Naive B cell (primary cell): ENCODE results near the gene TREML1. TPM values are rescaled to one million over a fixed set of nuclear protein-coding genes. Genes with fewer than 3 reads are reported as not detected.
"Not testable (repeated sequence)": the region's sequence is repeated elsewhere in the genome, so short reads cannot be mapped to it uniquely, and the experiment has no call there.

Experiments
- ATAC-seq, 2 donors: fragments of 150-1000 bp; cut with Tn5 transposase; 2 replicates each; pipeline ENCODE4 v1.10.0; 2021; ENCODE audit warnings: low read depth in 2 of 2, mild to moderate bottlenecking in 2 of 2, moderate library complexity in 2 of 2
- DNase-seq: peaks from one replicate; pipeline ENCODE4 v3.0.0; 2022
- H3K27ac Mint-ChIP-seq, 6 donors: one replicate each; pipeline ENCODE4 v1.8.0; 2020 to 2022; ENCODE audit warnings: mild to moderate bottlenecking in 6 of 6, mixed read lengths in 6 of 6, moderate library complexity in 5 of 6, inconsistent platforms in 2 of 6
- H3K27me3 Mint-ChIP-seq, 3 donors: one replicate each; pipeline ENCODE4 v1.8.0; 2021 to 2022; ENCODE audit warnings: mixed read lengths in 3 of 3, mild to moderate bottlenecking in 1 of 3
- H3K36me3 Mint-ChIP-seq, 2 donors: one replicate each; pipeline ENCODE4 v1.8.0; 2020 to 2022; ENCODE audit warnings: mixed read lengths in 2 of 2, inconsistent platforms in 1 of 2, mild to moderate bottlenecking in 1 of 2
- H3K4me1 Mint-ChIP-seq, 3 donors: one replicate each; pipeline ENCODE4 v1.8.0; 2020 to 2022; ENCODE audit warnings: mixed read lengths in 3 of 3, inconsistent platforms in 1 of 3, mild to moderate bottlenecking in 1 of 3, moderate library complexity in 1 of 3
- H3K4me3 Mint-ChIP-seq, 8 donors: one replicate each; pipeline ENCODE4 v1.8.0; 2020 to 2022; ENCODE audit warnings: mild to moderate bottlenecking in 8 of 8, mixed read lengths in 8 of 8, moderate library complexity in 8 of 8, inconsistent platforms in 2 of 8
- H3K9me3 Mint-ChIP-seq, 7 donors: one replicate each; pipeline ENCODE4 v1.8.0; 2020 to 2022; ENCODE audit warnings: mixed read lengths in 7 of 7, mild to moderate bottlenecking in 5 of 7, inconsistent platforms in 2 of 7, moderate library complexity in 1 of 7
- polyA plus RNA-seq, 6 donors: library from polyadenylated mRNA; unstranded; fragments of 300-500 nt; fragmentation: Illumina TruSeq; gene quantifications; one replicate each; pipeline ENCODE4 v1.2.3, GENCODE V29; 2021; ENCODE audit warnings: low read depth in 6 of 6

TREML1 gene
- polyA plus RNA-seq, 6 donors from 2014 or later, result 1.6 to 7.5 (median 5.4) TPM; not detected in 1

GRCh38 chr6:41115027-41115426 lies 39.1 kb downstream of the TREML1 start:
- H3K36me3 Mint-ChIP-seq, H3K4me1 Mint-ChIP-seq, ATAC-seq, H3K9me3 Mint-ChIP-seq, H3K27ac Mint-ChIP-seq, H3K4me3 Mint-ChIP-seq, H3K27me3 Mint-ChIP-seq, DNase-seq: not testable (repeated sequence)

GRCh38 chr6:41111017-41111416 lies 43.1 kb downstream of the TREML1 start:
- no peak for ATAC-seq
- H3K36me3 Mint-ChIP-seq, result peaks cover 0 to 10% of the 10 kb centered on the region in 2 donors

GRCh38 chr6:41103847-41104246 lies 50.3 kb downstream of the TREML1 start:
- Mint-ChIP-seq H3K36me3 (peaks cover 7 to 14% of the 10 kb centered on the region in 2 donors), H3K9me3 (no peaks in the 10 kb centered on the region)

More at GRCh38 chr6:41111017-41111416, 43.1 kb downstream of the TREML1 start:
- Mint-ChIP-seq H3K9me3 (no peaks in the 10 kb centered on the region), H3K4me3 (no peak overlapping the region), H3K27ac (peak overlapping the region in 1 of 6 donors; percentile 37), H3K4me1 (no peaks in the 10 kb centered on the region), H3K27me3 (no peaks in the 10 kb centered on the region)
- DNase-seq, result no peak

GRCh38 chr6:41100871-41101287 lies 53.3 kb downstream of the TREML1 start:
- Mint-ChIP-seq H3K36me3 (peaks cover 32 to 35% of the 10 kb centered on the region in 2 donors), H3K27me3 (no peaks in the 10 kb centered on the region), H3K4me3 (no peak overlapping the region), H3K27ac (peak overlapping the region in 1 of 6 donors; percentile 25), H3K9me3 (no peaks in the 10 kb centered on the region), H3K4me1 (peaks cover 0 to 7% (median 3%) of the 10 kb centered on the region in 3 donors)
- ATAC-seq, result peak in 1 of 2 donors; percentile 43
- DNase-seq, result no peak

More at GRCh38 chr6:41103847-41104246, 50.3 kb downstream of the TREML1 start:
- Mint-ChIP-seq H3K4me3 (no peak overlapping the region), H3K27ac (no peak overlapping the region), H3K4me1 (peaks cover 0 to 3% (median 0%) of the 10 kb centered on the region in 3 donors), H3K27me3 (no peaks in the 10 kb centered on the region)
- no peak for ATAC-seq
- no peak for DNase-seq

Other genes starting within 250 kb of the TREML1 start
- under 1 TPM in 4 of 6 donors, not detected in 2; 0.47 to 0.58 (median 0.49) TPM for gene UNC5CL, start 115.1 kb downstream of the TREML1 start, polyA plus RNA-seq
- not detected for gene TSPO2, start 111.9 kb downstream of the TREML1 start, polyA plus RNA-seq
- 1 to 10 TPM in 1 of 6 donors, under 1 TPM in 4, not detected in 1; 0.64 to 1.0 (median 0.85) TPM for gene APOBEC2, start 101.1 kb downstream of the TREML1 start, polyA plus RNA-seq
- gene OARD1, start 82.0 kb downstream of the TREML1 start, polyA plus RNA-seq, result 10 to 100 TPM; 45.8 to 70.6 (median 62.6) TPM
- 10 to 100 TPM; 23.0 to 47.1 (median 28.9) TPM for gene NFYA, start 81.4 kb downstream of the TREML1 start, polyA plus RNA-seq
- under 1 TPM in 2 of 6 donors, not detected in 4; 0.38 to 0.57 TPM for gene TREM2, start 8.8 kb upstream of the TREML1 start, polyA plus RNA-seq
- gene TREML2, start 46.8 kb upstream of the TREML1 start, polyA plus RNA-seq, result 100 to 1,000 TPM in 1 of 6 donors, 10 to 100 TPM in 4, 1 to 10 TPM in 1; 9.1 to 124 (median 44.8) TPM
- 10 to 100 TPM in 1 of 6 donors, not detected in 5; 25.7 TPM for gene TREML4, start 74.0 kb upstream of the TREML1 start, polyA plus RNA-seq
- 1 to 10 TPM in 5 of 6 donors, not detected in 1; 2.2 to 5.6 (median 2.6) TPM for gene TREM1, start 132.3 kb upstream of the TREML1 start, polyA plus RNA-seq
- not detected for gene NCR2, start 181.3 kb upstream of the TREML1 start, polyA plus RNA-seq